HG03342 (cell line): Measurements from ENCODE around the gene INPP5A.
"Not testable (repeated sequence)": the region's sequence is repeated elsewhere in the genome, so short reads cannot be mapped to it uniquely, and the experiment has no call there.

Source experiments
- ATAC-seq: cut with Tn5 transposase; IDR thresholded peaks from one replicate; pipeline ENCODE4 v1.9.1; 2021; ENCODE audit warnings: mild to moderate bottlenecking, moderate library complexity; ENCODE audit not compliant: unreplicated experiment

Gene INPP5A

GRCh38 chr10:132667342-132668047 lies 129.9 kb downstream of the INPP5A start:
- ATAC-seq, result no peak

- ATAC-seq, result no peak
Measured at GRCh38 chr10:132668048-132668394, 130.4 kb downstream of the INPP5A start.

DNA sequence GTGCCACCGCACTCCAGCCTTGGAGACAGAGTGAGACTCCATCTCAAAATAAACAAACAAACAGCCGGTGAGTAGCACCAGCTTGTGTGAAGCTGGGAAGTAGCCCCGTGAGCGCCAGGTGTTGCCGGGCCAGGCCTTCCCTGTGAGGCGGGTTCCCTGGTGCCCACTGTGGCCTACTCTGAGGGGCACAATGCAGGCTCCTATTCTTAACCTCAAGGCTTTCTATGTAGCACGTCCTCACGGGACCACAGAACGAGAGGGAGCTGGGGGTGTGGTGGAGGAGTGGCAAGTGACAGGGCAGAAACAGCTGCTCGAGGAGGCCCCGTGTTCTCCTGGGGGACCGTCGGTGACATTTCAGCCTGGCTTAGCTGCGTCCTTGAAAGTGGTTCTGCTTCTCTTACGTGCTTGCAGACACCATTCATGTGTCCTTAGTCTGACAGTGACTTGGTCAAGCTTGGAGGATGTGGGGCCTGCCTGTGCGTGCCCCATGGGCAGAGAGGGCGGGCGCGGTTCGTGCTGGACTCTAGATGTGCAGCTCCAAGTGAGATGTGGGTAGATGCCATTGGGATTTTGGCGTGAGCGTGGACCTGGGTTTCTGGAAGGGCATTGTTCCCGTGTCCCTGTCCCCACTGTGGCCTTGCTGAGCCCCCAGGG lies 131.7 kb downstream of the INPP5A start:
- no peak for ATAC-seq

- ATAC-seq, result no peak
Measured at GRCh38 chr10:132670546-132671227, 133.1 kb downstream of the INPP5A start.

- no peak for ATAC-seq
Measured at GRCh38 chr10:132671228-132672154, 133.9 kb downstream of the INPP5A start.

DNA sequence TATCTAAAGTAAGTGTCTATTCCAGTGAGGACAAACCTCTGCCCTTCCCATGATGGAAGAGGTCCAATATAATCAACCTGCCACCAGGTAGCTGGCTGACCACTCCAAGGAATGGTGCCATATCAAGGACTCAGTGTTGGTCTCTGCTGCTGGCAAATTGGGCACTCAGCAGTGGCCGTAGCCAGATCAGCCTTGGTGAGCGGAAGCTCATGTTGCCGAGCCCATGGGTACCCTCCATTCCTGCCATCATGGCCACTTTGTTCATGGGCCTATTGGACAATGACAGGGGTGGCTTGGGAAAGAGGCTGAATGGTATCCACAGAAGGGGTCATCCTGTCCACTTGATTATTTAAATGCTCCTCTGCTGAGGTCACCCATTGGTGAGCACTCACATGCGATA lies 136.2 kb downstream of the INPP5A start:
- not testable (repeated sequence) for ATAC-seq

GRCh38 chr10:132674311-132674710 lies 136.7 kb downstream of the INPP5A start:
- ATAC-seq, result no peak

DNA sequence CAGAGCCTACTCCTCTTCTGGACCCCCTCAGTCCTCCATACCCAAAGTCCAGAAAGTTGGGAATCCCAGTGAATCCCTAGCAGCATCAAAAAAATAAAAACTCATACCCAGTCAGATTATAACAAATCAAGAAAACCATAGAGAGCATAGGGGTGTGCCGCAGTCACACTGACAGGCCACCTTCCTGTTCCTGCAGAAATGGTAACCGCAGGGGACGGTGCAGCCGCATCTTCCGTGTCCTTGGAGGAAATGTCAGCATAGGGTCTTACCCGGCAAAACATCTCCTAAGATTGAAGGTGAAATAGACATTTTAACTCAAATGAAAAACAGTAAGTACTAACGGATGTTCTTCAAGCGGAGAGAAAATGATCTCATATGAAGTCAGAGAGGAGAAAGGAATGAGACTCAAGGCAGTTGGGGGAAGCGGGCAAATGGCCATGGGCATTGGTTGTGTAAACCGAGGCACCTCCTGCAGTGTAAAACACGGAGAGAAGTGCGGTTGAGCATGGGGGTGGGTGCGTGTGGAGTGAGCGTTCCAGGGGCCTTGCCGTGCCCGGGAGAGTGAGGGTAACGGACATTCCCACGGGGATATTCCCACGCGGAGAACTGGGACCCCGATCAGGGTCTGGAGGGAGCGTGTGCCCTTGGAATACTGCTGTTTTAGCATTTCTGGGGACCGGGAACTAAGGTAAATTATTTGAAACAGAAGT lies 137.6 kb downstream of the INPP5A start:
- no peak for ATAC-seq

- no peak for ATAC-seq
Measured at GRCh38 chr10:132676193-132676891, 138.8 kb downstream of the INPP5A start.

DNA sequence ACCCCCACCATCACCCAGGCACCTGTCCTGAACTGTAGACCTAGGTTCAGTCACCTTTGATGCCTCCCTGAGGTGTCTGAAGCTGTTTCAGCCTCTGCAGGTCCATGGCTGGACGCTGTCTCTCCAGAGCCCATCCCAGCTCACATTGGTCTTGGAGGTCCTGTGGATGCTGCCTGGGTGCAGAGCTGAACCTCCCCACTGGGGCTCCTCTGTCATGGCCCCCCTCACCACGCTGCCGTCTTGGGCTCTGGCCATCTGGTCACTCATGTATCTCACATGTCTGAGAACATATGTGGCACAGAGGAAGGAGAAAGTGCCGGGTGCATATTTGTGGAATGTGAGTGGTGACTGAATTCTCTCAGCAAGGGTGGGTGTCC lies 139.5 kb downstream of the INPP5A start:
- no peak for ATAC-seq

DNA sequence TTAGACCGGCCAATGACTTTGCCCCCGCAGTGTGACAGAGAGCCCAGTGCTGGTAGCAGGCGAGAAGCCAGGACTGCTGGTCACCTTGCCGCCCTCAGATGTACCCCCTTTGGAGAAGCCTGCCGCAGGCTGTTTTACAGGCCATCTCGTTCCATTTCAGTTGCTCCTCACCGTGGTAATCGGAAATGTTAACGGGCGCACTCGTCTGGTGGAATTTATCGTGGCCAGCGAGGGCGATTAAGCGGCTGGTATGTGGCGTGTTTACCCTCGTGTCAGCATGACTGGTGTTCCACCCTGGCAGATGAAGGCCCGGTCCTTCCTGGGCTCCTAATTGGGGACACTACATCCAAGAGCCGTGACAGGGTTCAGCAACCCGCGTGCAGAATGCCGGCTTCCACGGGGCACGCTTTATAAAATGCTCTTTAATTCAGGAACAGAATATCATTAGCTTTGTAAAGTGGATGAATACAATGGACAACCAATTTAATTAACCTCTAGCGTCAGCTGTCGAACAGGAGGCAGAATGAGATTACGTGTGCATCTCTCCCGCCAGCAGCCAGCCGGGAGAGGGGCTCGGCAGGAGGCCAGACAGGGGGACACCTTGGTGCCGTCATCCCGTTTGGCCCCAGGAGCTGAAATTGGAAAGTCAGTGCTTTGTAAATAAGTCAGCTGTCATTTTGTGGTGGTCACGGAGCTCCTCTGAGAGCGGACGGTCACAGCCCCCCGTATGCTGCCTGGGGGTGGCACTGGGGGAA lies 140.1 kb downstream of the INPP5A start:
- no peak for ATAC-seq

DNA sequence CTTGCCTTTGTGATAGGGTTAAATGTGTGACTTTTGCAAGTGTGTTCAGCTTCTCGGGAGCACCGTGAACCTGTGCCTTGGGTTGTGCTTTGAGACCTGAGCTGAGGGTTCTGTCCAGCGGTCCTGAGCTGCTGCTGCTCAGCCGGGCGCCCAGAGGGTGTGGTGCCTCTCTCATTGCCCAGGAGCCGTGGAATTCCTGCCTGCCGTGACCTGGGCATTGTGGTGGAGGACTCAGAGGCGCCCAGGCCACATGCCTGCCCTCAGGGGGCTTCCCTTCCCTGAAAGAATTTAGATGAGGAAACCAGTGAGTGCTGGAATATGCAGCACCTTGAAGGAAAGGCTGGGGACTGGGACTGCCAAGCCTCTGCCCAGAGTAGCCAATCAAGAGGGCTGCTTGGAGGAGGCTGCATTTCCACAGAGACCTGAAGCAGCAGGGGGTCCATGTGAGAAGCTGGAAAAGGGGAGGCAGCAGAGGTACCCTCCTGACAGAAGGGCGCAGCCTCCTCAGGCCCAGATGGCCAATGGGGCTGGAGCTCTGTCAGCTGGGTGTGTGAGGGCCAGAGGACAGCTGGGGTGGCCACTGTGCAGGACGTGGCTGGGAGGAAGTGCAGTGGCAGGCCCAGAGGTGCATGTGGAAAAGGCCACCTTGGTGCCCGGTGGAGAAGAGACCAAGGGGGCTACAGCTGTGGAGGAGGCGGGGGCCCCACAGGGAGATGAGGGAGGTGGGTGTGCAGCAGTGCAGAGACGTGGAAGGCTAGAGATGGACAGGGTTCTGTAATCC lies 141.0 kb downstream of the INPP5A start:
- ATAC-seq, result no peak

GRCh38 chr10:132679217-132679595 lies 141.6 kb downstream of the INPP5A start:
- ATAC-seq, result no peak

DNA sequence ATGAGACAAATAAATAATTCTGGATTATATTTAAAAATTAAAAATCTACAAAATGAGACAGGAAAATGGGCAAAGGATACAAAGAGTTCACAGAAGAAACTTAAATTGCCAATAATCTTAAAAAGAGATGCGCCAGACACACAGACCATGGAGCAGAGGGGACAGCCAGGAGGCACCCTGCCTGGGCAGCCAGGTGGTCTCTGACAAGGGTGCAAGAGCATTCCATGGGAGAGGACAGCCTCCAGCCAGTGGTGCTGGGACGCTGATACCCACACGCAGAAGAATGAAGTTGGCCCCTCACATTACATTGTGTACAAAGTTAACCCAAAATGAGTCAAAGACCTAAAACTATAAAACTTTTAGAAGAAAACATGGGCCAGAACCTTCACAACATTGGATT lies 142.1 kb downstream of the INPP5A start:
- no peak for ATAC-seq

- ATAC-seq, result not testable (repeated sequence)
Measured at GRCh38 chr10:132680741-132681140, 143.2 kb downstream of the INPP5A start.

DNA sequence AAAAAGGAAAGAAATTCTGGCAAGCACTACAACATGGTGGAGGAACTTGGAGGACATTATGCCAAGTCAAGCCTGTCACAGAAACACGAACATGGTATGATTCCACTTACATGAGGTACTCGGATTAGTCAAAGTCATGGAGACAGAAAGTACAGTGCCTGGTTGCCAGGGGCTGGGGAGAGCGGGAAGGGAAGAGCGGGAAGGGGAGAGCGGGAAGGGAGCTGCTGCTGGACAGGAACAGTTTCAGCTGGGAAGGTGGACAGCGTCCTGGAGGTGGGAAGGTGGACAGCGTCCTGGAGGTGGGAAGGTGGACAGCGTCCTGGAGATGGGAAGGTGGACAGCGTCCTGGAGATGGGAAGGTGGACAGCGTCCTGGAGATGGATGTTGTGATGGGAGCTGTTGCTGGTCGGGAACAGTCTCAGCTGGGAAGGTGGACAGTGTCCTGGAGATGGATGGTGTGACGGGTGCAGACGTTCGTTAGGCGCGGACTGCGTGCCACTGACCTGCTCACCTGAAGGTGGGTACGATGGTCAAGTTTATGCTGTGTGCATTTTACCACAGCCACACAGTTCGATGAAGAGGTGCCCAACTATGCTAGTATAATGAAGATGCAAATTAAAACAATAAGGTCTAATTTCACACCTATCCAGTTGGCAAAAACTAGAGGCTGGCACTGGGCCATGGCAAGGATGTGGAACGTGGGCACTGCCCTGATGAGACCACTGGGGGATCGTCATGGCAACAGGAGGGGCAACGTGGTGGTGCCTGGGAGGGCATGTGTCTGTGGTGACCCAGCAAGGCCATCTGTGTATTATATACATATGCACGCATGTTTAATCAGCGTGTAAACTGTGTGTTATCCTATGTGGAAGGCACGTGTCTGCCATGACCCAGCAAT lies 144.5 kb downstream of the INPP5A start:
- ATAC-seq, result no peak

- peak; percentile 81 for ATAC-seq
Measured at GRCh38 chr10:132684164-132684891, 146.7 kb downstream of the INPP5A start.
